HepG2 (cell line): ENCODE results near the gene ANKS1A. TPM values are rescaled to one million over a fixed set of nuclear protein-coding genes. Genes with fewer than 3 reads are reported as not detected.

ENCODE experiments used
- ATF1 ChIP-seq: IDR thresholded peaks from 2 replicates; pipeline ENCODE4 v1.6.1; 2016; ENCODE audit warnings: mild to moderate bottlenecking, control low read depth
- ATM ChIP-seq: fragments of 450-650 bp; IDR thresholded peaks from 2 replicates; pipeline ENCODE4 v1.7.1; 2017; ENCODE audit warnings: mild to moderate bottlenecking, borderline replicate concordance
- CSRNP1 ChIP-seq: sonication (generic); formaldehyde crosslinking; IDR thresholded peaks from 2 replicates; pipeline ENCODE4 v1.8.1; 2023; ENCODE audit warnings: mild to moderate bottlenecking, missing genetic modification reagents
- DR1 ChIP-seq: sonication (generic); formaldehyde crosslinking; IDR thresholded peaks from 2 replicates; pipeline ENCODE4 v1.8.0; 2021; ENCODE audit warnings: mild to moderate bottlenecking, missing genetic modification reagents, inconsistent platforms
- FOXK2 ChIP-seq: fragments of 450-650 bp; IDR thresholded peaks from 2 replicates; pipeline ENCODE4 v1.6.1; 2016
- FOXO4 ChIP-seq: sonication (generic); formaldehyde crosslinking; conservative IDR thresholded peaks from 2 replicates; pipeline ENCODE4 v1.8.1; 2023; ENCODE audit warnings: missing genetic modification reagents
- HBP1 ChIP-seq: IDR thresholded peaks from 2 replicates; pipeline ENCODE4 v1.6.1; 2016; ENCODE audit warnings: low read depth, control low read depth
- HNRNPK ChIP-seq: fragments of 200-400 bp; formaldehyde crosslinking; IDR thresholded peaks from 2 replicates; pipeline ENCODE4 v1.6.1; 2018; ENCODE audit warnings: low read length, low read depth, moderate library complexity, mild to moderate bottlenecking; ENCODE audit not compliant: poor library complexity, severe bottlenecking
- NFRKB ChIP-seq: fragments of 450-650 bp; IDR thresholded peaks from 2 replicates; pipeline ENCODE4 v1.6.1; 2017
- NR2F1 ChIP-seq, 2 experiments: fragments of 450-650 bp in 1 of 2; formaldehyde crosslinking in 1 of 2; IDR thresholded peaks; 2 replicates each; pipeline versions ENCODE4 v1.5.0 to v1.6.1; 2016 to 2020; ENCODE audit warnings: mild to moderate bottlenecking in 1 of 2, missing compliant biosample characterization in 1 of 2, missing genetic modification reagents in 1 of 2, moderate library complexity in 1 of 2
- TARDBP ChIP-seq: sonication (generic); formaldehyde crosslinking; IDR thresholded peaks from 2 replicates; pipeline ENCODE4 v1.8.0; 2022; ENCODE audit warnings: mild to moderate bottlenecking, missing genetic modification reagents
- ZBTB20 ChIP-seq: sonication (generic); formaldehyde crosslinking; IDR thresholded peaks from 2 replicates; pipeline ENCODE4 v1.8.1; 2023; ENCODE audit warnings: missing genetic modification reagents, low read depth, mild to moderate bottlenecking, borderline replicate concordance
- ZBTB37 ChIP-seq: sonication (generic); formaldehyde crosslinking; IDR thresholded peaks from 2 replicates; pipeline ENCODE4 v1.4.0; 2020; ENCODE audit warnings: mild to moderate bottlenecking, missing genetic modification reagents
- ZNF432 ChIP-seq: sonication (generic); formaldehyde crosslinking; IDR thresholded peaks from 2 replicates; pipeline ENCODE4 v1.5.0; 2020; ENCODE audit warnings: missing genetic modification reagents, mild to moderate bottlenecking, borderline replicate concordance
- ZNF562 ChIP-seq: sonication (generic); formaldehyde crosslinking; IDR thresholded peaks from 2 replicates; pipeline ENCODE4 v1.8.0; 2022; ENCODE audit warnings: missing genetic modification reagents, borderline replicate concordance
- ZNF563 ChIP-seq: sonication (generic); formaldehyde crosslinking; IDR thresholded peaks from 2 replicates; pipeline ENCODE4 v1.8.0; 2022; ENCODE audit warnings: mild to moderate bottlenecking, moderate library complexity, missing genetic modification reagents
- ZNF598 ChIP-seq: sonication (generic); formaldehyde crosslinking; IDR thresholded peaks from 2 replicates; pipeline ENCODE4 v1.5.1; 2020; ENCODE audit warnings: mild to moderate bottlenecking, missing genetic modification reagents, borderline replicate concordance
- polyA plus RNA-seq, 8 experiments: library from polyadenylated mRNA; depleted of rRNA in 3 of 8; stranded (reverse) in 7 of 8; unstranded in 1 of 8; fragments of >200 nt; fragmentation: Illumina TruSeq in 4 of 8; extraction: Trizol in 4 of 8; gene quantifications; 2 replicates each; pipeline versions ENCODE4 v1.2.1 to v1.2.3, GENCODE V29; 2011 to 2016; ENCODE audit warnings: low read depth in 4 of 8, missing spikeins in 1 of 8, mixed read lengths in 1 of 8; ENCODE audit not compliant: insufficient read depth in 1 of 8
- total RNA-seq, 5 experiments: library from RNA; depleted of rRNA; stranded (reverse); fragments of >200 nt; fragmentation: Illumina TruSeq; extraction: Trizol; gene quantifications; 2 replicates each; pipeline ENCODE4 v1.2.3, GENCODE V29; 2016; ENCODE audit warnings: low read depth in 1 of 5
- TF ChIP-seq, protein P1 (sequence below): sonication (generic); formaldehyde crosslinking; IDR thresholded peaks from 2 replicates; pipeline ENCODE4 v1.5.0; 2020; ENCODE audit warnings: mild to moderate bottlenecking, missing genetic modification reagents
- TF ChIP-seq, protein P2 (sequence below): sonication (generic); formaldehyde crosslinking; IDR thresholded peaks from 2 replicates; pipeline ENCODE4 v1.8.1; 2023; ENCODE audit warnings: mild to moderate bottlenecking, moderate library complexity, missing genetic modification reagents

ANKS1A gene
- total and polyA plus RNA-seq, 2 of the 13 experiments (the other 11 are each of a cell fraction or from before 2014, with no cell fraction given): 7.2 to 15.1 TPM

GRCh38 chr6:34953061-34954025, 64.3 kb downstream of the ANKS1A start (continued):
- TF ChIP-seq FOXK2: peak; percentile 80
- TF ChIP-seq NR2F1 (CRISPR knock-in tag; IDR thresholded peaks at IDR 0.05): peak; percentile 48 to 66; a peak in 2 of 4 replicates
- TF ChIP-seq HNRNPK: no peak
- TF ChIP-seq ZBTB37 (CRISPR knock-in tag): no peak
- TF ChIP-seq ZNF563 (CRISPR knock-in tag): no peak
- peak; percentile 30; the same call in 1 of the 2 replicates for TF ChIP-seq CSRNP1
- TF ChIP-seq, protein P1, sequence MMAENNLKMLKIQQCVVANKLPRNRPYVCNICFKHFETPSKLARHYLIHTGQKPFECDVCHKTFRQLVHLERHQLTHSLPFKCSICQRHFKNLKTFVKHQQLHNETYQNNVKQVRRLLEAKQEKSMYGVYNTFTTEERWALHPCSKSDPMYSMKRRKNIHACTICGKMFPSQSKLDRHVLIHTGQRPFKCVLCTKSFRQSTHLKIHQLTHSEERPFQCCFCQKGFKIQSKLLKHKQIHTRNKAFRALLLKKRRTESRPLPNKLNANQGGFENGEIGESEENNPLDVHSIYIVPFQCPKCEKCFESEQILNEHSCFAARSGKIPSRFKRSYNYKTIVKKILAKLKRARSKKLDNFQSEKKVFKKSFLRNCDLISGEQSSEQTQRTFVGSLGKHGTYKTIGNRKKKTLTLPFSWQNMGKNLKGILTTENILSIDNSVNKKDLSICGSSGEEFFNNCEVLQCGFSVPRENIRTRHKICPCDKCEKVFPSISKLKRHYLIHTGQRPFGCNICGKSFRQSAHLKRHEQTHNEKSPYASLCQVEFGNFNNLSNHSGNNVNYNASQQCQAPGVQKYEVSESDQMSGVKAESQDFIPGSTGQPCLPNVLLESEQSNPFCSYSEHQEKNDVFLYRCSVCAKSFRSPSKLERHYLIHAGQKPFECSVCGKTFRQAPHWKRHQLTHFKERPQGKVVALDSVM (CRISPR knock-in tag): peak; percentile 58
- 0 out of 2 replicates have a peak, but pooled peaks have one; percentile 66 for TF ChIP-seq HBP1 (CRISPR knock-in tag)
- no peak; the same call in 1 of the 2 replicates for TF ChIP-seq ATM
- no peak for TF ChIP-seq ATF1 (CRISPR knock-in tag)
- peak; percentile 67; the same call in 1 of the 2 replicates for TF ChIP-seq ZBTB20 (CRISPR knock-in tag)
- TF ChIP-seq, protein P2, sequence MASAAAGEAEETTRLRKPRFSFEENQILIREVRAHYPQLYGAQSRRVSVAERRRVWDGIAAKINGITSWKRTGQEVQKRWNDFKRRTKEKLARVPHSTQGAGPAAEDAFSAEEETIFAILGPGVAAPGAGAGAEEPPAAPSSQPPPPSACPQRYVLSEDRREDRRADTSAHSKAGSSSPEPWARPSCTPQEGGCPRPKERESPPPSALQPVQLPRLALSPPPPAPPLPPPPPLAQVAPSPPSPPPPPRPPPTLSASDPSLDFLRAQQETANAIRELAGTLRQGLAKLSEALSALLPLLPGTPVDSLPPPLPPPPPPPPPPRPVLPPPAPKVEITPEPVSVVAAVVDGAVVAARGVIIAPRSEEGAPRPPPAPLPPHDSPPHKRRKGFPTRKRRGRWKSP (CRISPR knock-in tag): peak; percentile 69; the same call in 1 of the 2 replicates
- no peak for TF ChIP-seq NFRKB
- TF ChIP-seq ZNF598 (CRISPR knock-in tag): no peak
- no peak for TF ChIP-seq FOXO4
- TF ChIP-seq ZNF562 (CRISPR knock-in tag): no peak
- no peak for TF ChIP-seq ZNF432
- peak; percentile 83 for TF ChIP-seq TARDBP (CRISPR knock-in tag)
- no peak for TF ChIP-seq DR1
